Liver (tissue), 2 donors: ENCODE results near the gene ERVV-1.

Experiments used
- MAX ChIP-seq: IDR thresholded peaks from 2 replicates; pipeline ENCODE4 v1.6.1; 2016; ENCODE audit warnings: antibody characterized with exemption
- YY1 ChIP-seq: IDR thresholded peaks from 2 replicates; pipeline ENCODE4 v1.6.1; 2016; ENCODE audit warnings: antibody characterized with exemption, mild to moderate bottlenecking
- TF ChIP-seq, protein P1 (sequence below): fragments of 150-350 bp; IDR thresholded peaks from 2 replicates; pipeline ENCODE4 v1.5.1; 2017; ENCODE audit warnings: improper control_type of control experiment, low read depth, low read length; ENCODE audit not compliant: missing input control
- donor health status: healthy.

DNA sequence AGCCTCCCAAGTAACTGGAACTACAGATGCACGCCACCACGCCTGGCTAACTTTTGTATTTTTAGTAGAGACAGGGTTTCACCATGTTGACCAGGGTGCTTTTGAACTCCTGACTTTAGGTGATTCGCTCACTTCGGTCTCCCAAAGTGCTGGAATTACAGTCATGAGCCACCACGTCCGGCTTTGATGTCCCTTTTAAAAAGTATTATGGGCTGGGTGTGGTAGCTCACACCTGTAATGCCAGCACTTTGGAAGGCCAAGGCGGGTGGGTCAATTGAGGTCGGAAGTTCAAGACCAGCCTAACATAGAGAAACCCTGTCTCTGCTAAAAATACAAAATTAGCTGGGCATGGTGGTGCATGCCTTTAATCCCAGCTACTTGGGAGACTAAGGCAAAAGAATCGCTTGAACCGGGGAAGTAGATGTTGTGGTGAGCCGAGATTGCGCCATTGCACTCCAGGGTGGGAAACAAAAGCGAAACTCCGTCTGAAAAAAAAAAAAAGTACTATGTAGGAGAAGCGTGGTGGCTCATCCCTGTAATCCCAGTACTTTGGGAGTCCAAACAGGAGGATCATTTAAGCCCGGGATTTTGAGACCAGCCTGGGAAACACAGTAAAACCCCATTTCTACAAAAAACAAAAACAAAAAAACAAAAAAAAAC lies 22.8 kb upstream of the ERVV-1 start:
- TF ChIP-seq YY1 (no peak), MAX (no peak)
- TF ChIP-seq, protein P1, sequence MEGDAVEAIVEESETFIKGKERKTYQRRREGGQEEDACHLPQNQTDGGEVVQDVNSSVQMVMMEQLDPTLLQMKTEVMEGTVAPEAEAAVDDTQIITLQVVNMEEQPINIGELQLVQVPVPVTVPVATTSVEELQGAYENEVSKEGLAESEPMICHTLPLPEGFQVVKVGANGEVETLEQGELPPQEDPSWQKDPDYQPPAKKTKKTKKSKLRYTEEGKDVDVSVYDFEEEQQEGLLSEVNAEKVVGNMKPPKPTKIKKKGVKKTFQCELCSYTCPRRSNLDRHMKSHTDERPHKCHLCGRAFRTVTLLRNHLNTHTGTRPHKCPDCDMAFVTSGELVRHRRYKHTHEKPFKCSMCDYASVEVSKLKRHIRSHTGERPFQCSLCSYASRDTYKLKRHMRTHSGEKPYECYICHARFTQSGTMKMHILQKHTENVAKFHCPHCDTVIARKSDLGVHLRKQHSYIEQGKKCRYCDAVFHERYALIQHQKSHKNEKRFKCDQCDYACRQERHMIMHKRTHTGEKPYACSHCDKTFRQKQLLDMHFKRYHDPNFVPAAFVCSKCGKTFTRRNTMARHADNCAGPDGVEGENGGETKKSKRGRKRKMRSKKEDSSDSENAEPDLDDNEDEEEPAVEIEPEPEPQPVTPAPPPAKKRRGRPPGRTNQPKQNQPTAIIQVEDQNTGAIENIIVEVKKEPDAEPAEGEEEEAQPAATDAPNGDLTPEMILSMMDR: no peak
